Amniotic epithelial cell (primary cell): Measurements from ENCODE around the gene SGSM1.

Experiments
- DNase-seq: peaks from one replicate; pipeline ENCODE4 v3.0.0-alpha.2; 2010; ENCODE audit warnings: low read depth

The SGSM1 gene

DNA sequence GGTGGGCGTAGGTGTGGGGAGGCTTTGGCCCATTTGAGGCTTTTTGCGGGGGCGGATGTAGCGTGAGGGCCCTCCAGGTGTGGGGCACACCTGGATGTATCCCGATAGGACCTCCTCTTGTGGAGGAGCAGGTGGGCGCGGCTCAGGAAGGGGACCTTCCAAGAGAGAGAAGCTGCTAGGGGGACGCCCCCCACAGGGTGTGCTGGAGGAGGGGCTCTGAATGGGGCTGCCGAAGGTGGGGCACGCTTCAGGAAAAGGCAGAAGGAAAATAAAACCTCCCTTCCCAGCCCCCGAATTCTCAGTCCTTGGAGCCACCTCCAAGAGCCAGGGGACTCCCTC is 621 bp downstream of the SGSM1 start:
- no peak for DNase-seq

DNA sequence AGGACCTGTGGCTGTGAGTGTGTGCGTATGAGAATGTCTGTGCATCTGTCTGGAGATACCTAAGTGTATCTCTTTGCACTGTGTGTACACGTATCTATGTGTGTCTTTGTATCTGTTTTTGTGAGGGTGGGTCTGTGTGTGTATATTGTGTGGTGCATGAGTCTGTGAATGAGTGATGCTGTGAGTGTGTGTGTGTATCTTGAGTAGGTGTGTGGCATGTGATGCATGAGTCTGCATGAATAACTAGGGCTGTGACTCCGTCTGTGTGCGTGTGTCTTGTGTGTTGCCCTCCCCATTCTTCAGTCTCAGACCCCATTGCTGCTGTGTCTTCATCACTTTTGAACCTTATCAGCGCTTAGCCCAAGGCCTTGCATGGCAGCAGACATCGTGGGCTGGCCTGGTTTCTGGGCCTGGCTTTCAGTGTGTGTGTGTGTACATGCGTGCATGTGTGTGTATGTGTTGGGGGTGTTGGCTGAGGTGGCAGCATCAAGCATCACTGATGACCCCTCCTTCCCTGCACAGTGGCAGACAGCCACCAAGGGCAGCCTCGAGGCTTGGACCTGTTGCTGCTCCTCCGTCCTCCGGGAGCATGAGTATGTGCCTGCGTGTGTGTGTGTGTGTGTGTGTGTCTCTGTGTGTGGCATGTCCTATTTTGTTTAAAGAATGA is 1.4 kb downstream of the SGSM1 start:
- DNase-seq, result peak; percentile 9

DNA sequence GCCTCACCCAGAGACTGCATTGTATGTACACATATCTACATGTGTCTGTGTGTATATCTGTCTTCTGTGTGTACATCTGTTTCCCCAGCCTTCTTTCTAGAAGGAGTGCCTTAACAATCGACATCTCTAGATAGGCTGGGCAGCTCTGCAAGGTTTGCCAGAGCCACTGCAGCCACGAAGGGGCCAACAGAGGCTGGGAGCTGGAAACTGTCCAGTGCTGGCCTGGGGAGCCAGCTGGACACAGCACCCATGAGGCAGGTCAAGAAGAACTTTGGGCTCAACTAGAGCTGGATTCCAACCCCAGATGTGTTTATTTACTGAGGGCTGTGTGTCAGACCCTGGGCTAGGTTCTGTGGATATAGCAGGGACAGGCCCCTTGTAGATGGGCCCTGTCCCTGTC is 3.3 kb downstream of the SGSM1 start:
- DNase-seq, result no peak

DNA sequence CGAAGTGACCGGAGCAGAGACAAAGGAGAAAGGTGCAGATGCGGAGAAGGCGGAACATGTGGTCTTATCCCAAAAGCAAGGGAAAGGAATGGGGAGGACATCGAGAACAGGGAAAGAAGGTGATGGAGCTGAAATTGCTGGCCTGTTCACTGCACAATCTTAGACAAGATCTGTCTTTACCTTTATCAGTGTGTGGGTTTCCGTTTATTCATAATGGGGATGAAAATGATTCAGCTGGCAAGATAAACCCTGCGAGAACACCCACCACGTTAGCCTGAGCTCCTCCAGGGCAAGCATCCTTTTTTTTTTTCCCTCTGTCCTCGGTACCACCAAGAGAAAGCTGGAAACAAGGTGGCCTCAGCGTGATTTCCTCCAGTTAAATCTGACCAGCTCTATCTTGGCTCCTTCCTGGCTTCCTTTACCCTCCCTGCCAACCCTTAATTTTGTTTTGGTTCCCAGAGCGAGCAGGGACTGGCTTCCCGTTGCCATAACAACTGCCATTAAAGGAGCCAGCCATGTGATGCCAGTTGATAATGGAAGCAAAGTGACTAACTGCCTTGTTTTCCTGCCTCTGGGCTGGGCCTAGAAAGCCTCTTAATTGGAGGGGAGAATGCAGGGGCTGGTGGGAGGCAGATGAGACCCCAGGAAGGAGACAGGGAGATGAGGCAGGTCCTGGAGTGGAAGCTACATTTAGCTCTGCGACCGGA is 4.2 kb downstream of the SGSM1 start:
- peak; percentile 16 for DNase-seq

DNA sequence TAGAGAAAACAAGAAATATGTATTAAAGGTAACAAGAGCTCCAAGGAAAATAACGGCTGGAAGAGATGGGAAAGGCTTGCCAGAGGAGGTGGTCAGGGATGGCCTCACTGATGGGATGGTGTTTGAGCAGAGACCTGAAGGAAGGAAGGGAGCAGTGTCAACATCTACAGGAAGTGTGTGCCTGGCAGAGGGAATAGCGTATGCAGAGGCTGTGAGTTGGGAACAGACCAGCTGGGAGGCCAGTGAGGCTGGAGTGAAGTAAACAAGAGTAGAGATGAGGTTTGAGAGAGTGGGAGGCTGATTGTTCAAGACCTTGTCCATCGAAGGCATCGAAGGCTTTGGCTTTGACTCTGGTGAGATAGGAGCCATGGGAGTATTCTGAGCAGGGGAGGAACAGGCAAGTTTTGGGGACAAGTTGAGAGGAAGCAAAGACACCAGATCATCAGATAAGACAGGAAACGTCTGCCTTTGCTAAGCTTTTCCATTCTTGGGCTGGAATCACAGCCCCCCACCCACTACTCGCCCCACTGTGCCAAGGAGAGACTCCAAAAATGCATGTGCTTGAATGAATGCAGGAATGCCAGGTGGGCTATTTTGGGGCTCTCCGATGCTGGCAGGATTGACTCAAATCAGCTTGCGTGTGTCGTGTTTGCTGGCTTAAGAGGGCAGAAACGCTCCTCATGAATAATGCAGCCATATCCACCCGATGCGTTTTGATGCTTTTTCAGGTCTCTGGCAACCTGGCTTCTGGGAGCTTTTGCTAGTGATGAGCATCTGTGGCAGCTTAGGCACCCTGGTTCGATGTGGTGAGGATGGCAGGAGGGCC is 7.2 kb downstream of the SGSM1 start:
- no peak for DNase-seq

DNA sequence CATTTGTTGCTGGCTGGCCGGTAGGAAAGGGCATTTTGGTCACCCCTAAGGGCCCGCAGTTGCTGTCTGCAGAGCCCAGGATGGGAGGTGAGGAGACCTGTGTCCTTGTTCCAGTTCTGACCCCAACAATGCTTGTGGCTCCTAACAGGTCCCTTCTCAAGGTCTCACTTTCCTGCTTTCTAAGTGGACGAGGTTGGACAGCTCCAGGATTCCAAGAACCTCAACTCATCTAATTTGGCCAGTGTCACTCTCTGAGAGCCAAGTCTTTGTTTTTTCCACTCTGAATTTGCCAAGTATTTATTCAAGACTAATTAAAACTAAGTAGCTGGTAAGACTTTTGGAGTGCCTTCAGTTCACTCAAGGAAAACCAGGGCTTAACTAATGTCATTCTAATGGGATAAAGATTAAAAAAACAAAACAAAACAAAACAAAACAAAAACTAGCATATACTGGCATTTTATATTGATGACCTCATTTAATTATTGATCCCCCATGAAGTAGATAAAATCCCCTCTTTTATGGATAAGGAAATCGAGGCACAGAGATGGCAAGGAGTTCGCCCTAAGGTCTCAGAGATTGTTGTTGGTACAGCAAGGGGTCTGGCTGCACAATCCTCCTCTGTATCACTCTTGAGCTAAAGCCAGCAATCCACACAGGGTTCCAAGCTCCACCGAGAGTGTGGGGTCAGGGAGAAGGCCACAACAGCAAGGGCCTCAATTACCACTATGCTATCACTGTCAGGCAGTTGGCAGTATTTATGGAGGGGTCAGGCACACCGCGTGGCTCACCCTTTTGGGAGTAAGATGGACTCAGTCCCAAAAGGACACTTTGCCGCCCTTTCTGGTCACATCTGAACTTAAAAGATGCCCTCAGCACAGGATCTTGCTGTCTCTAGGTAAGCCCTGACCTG is 8.1 kb downstream of the SGSM1 start:
- no peak for DNase-seq

DNA sequence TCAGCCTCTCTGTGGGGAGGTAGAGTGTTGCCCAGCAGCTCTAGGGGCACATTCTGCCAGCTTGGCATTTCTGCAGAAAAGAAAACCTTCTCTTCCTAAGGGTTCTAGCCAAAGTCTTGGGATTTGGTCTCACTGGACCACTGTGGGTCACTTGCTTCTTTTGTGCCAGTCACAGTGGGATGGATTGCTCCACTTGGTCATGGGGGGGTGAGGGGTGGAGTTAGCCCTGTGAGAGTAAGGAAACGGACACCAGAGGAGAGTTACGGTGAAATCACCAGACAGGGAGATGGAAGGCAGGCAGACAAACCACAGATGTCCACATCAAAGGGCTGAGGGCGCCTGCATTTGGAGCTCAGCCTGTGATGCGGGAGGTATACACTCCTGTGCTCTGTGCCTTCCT is 10.8 kb downstream of the SGSM1 start:
- peak; percentile 27 for DNase-seq

DNA sequence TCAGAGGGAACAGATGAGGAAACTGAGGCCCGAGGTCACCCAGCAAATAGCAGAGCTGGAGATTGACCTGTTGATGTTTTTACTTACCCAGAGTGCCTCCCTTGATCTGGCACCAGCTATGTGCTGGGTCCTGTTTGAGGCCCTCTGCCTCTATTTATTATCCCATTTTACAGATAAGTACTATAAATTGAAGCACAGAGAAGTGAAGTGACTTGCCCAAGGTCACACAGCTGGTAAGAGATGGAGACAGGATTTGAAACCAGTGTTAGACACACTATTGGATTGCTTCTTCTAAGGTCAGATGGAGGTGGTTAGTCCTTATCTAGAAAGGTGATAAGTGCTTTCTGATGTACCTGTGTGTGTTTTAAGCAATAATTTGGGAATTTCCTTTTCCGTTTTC is 13.5 kb downstream of the SGSM1 start:
- no peak for DNase-seq

DNA sequence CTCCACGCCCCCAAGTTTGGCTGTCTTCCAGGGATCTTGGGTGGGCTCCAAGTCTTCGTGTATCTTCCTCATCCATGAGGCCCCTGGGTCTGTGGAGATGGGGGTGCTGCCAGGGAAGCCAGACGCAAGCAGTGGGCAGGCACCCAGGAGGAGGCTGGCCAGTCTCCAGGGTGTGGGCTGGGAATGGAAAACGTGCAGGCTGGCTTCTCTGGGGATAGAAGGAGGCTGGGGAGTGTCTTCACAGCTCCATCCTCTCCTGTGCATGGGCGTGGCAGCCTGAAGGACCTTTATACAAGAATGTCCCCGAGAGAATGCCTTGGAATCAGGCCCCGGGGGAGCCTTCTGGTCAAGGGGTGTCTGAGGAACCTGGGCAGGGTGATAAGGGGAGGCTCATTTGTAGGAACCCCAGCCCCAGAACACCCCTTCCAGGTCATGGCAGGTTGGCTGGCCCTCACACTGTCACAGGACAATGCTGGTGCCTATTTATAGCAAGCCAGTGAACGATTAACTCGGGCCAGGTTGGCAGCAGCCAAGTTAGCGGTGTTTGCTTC is 14.0 kb downstream of the SGSM1 start:
- DNase-seq, result no peak

DNA sequence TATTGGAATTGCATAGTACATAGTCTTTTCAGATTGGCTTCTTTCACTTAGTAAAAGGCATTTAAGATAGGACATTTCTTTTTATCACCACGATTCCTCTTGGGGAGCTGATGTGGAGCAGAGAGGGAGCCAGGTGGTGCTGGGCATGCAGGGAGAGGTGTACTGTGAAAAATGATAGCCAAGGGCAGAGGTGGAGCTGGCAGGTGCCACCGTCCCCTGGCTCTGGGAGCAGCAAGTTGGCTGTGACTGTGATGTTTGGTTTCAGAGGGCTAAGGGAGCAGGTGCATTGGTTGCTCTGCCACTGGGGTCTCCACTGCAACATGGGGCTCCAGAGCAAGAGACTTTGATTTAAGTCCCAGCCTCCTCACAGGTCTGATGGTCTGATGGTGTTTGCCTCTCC is 16.5 kb downstream of the SGSM1 start:
- DNase-seq, result no peak

DNA sequence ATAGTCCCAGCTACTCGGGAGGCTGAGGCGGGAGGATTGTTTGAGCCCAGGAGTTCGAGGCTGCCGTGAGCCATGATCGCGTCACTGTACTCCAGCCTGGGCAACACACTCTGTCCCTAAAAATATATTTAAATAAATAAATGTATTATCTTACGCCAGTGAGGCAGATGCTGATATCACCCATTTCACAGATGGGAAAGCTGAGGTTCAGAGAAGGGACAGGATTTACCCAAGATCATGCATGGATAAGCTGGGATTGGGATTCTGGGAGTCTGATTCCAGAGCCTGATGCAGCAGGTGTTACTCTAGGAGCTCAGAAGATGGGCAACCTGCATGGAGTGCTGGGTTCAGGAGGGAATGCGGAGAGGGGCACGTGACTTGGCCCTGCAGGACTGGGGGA is 17.8 kb downstream of the SGSM1 start:
- DNase-seq, result no peak

DNA sequence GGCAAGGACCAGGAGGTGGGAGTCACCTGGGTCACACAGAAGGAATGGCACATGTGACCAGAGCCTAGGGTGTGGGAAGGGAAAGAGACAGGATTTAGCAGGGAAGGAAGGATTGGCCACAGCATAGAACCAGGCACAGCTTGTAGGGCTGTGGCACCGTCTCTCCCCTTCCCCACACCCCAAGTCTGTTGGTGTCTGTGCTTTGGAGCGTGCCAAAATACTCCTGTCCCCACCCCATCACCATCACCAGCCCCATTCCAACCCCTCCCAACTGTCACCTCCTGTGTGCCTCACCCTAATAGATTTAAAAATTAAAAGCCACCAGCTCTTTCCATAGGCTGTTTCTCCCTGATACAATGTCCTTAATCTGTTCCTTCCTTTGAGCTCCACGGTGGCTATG is 18.2 kb downstream of the SGSM1 start:
- DNase-seq, result no peak

DNA sequence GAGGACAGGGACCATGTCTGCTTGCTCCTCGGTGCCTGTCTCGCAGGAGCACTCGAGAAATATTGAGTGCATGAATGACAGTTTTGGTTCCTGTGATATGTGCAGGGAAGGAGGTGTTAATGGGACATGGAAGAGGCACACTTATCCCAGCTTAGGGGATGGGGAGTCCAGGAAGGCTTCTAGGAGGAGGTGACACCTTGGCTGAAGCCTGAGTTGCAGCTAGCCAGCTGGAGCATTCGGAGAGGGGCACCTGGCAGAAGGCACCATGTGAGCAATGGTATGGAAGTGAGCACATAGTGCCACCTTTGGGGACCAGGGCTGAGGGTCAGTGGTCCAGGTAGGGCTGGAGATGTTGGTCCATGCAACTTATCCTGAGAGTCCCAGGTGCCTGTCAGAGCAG is 18.9 kb downstream of the SGSM1 start:
- no peak for DNase-seq

DNA sequence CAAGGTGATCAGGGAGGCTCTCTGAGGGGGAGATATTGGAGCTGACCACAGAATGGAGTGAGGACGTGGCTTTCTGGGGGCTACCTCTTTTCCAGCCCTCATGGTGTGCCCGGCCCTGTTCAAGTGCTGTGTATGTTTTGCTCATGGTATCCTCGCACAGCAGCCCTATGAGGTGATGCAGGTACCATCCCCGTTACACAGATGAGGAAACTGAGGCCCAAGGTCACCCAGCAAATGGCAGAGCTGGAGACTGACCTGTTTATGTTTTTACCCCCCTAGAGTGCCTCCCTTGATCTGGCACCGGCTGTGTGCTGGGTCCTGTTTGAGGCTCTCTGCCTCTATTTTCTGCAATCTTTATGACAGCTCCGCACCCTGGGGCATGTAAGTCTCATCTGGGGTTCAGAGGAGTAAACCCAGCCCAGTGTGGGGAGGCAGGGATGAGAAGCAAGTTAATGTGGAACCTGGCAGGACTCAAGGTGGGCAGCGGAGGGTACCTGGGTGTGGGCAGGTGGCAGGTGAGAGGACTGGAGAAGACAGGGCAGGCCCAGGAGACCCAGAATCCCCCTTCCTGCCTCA is 20.8 kb downstream of the SGSM1 start:
- DNase-seq, result no peak

DNA sequence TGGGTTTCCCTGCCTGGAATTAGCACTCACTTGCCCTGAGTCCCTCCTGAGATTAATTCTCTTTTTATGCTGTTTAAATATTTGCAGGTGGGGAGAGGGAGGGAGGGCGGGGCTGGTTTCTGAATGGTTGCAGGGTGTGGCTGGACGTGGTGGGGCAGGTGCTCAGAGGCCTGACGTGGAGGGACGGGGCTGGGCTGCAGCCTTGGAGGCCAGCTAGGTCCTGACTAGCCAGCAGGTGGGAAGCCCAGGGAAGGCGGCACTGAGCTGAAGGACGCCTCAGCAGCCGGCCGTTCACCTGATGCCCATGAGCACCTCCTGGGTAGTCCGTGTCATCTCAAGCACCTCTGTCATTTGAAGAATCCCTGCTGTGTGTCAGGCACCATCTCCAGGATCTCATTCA is 21.3 kb downstream of the SGSM1 start:
- DNase-seq, result no peak

DNA sequence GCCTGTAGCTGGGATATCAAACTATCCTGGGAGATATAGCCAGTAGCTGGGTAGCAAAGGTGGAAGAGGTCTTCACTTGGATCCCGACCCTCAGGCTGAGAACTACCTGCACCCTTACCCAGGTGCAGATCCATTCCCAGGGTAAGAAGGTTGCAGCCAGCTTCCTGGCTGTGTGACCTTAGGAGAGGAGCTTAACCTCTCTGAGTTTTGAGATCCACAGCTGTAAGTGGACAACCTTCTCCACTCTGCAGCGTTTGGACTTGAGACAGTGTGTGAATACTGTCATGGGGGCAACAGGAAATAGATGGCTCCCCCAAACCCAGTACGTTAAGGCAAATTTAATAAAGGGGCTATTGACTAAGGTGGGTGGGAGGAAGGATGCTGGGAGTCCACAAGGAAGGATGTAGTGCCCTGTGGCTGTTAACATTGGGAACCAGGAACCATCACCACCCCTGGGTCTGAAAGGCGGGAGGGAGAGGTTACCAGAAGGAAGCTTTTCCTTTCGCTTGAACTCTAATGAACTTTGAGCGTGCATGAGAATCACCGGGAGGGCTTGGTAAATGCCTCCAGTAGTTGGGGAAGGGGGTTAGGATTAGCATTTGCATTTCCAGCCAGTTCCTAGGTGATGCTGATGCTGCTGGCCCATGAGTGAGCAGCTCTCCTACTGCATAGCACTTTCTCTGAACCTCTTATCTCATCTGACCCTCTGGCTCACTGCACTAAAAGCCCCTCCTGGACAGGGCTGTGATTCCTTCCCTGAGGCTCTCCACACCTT is 24.4 kb downstream of the SGSM1 start:
- no peak for DNase-seq

DNA sequence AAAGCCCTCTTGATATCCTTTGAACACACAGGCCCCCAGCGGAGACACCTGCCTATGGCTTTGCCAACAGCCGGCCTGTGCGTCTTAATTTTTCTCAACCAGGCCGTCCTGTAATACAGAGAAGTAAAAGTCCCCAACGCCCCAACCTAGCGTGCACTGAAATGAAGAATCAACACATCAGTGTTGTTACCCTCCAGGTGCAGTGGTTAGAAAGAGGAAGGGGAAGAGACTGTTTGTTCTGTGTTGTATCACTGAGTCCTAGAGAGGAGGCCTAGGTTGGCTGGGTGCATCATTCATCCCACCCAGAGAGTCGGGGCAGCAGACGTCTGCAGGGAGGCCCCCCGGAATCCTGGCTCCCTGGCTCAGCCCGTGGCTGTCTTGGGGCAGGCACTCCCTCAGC is 25.7 kb downstream of the SGSM1 start:
- DNase-seq, result no peak

DNA sequence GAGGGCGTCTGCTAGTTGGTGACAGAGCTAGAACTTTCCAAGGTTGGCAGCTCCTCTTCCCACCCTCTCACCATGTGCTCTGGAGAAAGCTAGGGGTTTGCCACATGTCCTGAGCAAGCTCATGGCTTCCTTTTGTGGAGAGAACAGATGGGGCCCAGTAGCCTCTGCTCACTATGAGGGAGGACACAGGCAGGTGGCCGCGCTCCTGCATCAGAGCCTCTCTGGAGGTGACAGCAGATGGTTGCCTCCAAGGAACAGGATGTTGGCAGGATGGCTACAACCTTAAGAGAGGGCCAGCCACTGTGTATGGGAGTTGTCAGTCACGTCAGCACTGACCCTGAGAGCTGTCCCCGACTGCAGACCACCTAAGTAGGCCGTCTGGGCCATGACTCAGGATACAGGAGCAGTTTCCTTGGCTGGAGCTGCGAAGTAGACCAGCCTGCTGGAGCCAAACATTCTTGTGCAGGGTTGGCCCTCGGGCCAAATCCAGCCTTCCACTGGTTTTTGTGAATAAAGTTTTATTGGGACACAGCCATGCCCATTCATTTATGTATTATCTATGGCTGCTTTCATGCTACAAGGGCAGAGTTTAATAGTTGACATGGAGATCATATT is 28.0 kb downstream of the SGSM1 start:
- DNase-seq, result no peak

DNA sequence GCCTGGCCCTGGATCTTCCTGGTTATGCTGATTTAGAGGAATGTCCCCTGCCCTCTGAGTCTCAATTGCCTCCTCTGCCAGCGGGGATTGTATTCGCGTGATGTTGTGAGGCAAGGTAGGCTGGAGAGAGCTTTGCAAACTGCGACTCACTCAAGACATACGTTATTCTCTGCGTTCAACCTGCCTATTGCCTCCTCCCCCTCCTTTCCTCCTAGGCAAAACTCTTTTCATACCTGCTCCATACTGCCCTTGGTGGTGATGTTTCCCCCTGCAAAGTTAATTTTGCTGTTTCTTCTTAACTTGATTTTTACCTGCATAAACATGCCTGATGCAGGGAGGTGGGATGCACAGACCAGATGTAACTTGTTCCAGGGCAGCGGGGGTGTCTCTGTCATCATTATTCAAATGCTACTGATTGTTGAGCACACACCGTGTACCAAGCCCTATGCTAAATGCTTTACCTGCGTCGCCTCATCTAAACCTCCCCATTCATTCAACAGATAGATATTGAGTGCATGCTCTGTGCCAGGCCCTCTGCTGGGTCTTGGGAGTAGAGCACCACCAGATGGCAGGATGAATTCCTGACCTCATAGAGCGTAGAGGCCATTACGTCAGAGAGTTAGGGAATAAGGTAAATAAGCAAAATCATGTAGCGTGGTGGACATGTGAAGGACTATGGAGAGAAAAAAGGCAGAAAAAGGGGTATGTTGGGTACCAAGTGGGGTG is 29.0 kb downstream of the SGSM1 start:
- peak; percentile 33 for DNase-seq

DNA sequence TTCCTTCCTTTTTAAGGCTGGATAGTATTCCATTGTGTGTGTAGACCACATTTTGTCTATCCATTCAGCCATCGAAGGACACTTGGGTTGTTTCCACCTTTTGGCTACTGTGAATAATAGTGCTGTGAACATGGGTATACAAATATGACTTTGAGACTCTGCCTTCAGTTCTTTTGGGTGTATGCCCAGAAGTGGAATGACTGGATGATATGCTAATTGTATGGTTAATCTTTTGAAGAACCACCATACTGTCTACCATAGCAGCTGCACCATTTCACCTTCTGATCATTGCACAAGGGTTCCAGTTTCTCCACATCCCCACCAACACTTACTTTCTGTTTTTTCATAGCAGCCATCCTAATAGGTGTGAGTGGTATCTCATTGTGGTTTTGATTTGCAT is 30.3 kb downstream of the SGSM1 start:
- DNase-seq, result peak; percentile 4
